ENCODE data around the gene RPH3AL. TPM values are rescaled to one million over a fixed set of nuclear protein-coding genes. Genes with fewer than 3 reads are reported as not detected.

The RPH3AL gene
- total RNA-seq, 1 donor from 2014 or later = 6.0 TPM

DNA sequence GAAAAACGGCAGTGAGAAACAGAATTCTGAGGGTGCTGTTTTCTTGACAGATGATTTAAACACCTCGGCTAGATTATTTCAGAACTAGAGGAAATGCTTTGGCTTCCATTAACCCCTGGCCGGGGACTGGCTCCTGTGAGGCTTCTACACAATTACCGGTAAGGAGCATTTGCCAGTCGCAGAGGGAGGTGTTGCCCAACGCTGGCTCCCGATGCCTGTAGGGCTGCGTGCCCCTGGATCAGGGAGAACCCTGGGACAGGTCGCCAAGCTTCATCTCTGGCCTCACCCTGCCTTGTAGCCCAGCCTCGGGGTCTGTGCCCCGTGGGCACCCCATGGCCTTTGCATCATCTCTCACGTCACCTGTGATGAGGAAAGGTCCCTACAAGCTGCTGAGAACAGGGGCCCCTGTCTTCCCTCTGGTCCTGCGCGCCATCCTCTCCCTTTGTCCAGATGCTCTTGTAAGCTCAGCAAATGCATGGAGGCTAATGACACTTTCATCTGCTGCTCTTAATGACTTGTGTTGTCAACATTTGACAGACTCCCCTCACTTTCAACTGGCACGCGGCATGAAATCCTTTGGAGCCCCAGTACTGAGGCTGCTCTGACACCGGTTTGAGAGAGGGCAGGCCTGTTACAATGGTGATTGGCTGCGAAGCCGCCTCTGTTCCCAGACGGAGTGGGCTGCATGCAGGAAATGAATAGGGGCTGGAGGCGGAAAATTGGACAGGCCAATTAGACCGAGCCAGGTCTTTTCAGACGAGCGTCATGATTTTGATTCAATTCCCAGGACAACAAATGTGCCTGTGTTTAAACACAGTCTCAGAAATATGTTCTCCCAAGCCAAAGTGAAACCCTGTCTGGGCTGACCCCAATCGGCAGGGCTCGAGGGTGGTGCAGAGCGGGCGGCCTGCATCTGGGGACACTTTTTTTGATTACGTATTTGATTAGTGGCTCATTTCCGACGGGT, 85.6 kb downstream of the RPH3AL start:
- ATAC-seq (ENCODE audit: low read depth) (no peak), DNase-seq (no peak)
- peaks cover 2% of the 10 kb centered on the region for H3K36me3 Mint-ChIP-seq (ENCODE audit: low read depth)
- TF ChIP-seq, protein P1, sequence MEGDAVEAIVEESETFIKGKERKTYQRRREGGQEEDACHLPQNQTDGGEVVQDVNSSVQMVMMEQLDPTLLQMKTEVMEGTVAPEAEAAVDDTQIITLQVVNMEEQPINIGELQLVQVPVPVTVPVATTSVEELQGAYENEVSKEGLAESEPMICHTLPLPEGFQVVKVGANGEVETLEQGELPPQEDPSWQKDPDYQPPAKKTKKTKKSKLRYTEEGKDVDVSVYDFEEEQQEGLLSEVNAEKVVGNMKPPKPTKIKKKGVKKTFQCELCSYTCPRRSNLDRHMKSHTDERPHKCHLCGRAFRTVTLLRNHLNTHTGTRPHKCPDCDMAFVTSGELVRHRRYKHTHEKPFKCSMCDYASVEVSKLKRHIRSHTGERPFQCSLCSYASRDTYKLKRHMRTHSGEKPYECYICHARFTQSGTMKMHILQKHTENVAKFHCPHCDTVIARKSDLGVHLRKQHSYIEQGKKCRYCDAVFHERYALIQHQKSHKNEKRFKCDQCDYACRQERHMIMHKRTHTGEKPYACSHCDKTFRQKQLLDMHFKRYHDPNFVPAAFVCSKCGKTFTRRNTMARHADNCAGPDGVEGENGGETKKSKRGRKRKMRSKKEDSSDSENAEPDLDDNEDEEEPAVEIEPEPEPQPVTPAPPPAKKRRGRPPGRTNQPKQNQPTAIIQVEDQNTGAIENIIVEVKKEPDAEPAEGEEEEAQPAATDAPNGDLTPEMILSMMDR (IDR thresholded peaks at IDR 0.05) = no peak
- POLR2A ChIA-PET = no interaction called here
- no peaks in the 10 kb centered on the region for H3K27me3 Mint-ChIP-seq
- H3K9me3 Mint-ChIP-seq = no peaks in the 10 kb centered on the region
- H3K4me1 Mint-ChIP-seq = no peaks in the 10 kb centered on the region
- H3K27ac Mint-ChIP-seq = no peak overlapping the region
- CTCF ChIA-PET = no interaction called here
- intact Hi-C loops (cut with micrococcal nuclease) = no loop called here
- H3K4me3 Mint-ChIP-seq = no peak overlapping the region

DNA sequence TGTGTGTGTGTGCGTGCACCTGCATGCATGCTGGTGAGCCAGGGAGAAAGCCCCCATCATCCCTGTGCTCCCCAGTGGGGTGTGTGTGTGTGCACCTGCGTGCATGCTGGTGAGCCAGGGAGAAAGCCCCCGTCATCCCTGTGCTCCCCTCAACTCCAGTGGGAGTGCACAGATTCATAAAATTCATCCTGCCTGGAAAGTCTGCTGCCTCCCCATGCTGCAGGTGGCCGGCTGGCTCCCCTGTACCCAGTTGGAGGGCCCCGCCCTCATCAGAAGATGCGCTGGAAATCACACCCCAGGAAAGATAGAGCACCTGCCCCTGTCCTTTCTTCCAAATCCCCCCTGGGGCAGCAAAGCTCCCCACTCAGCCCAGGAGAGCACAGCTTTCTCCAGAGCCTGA, 86.4 kb downstream of the RPH3AL start:
- Mint-ChIP-seq H3K4me3 (no peak overlapping the region), H3K9me3 (no peaks in the 10 kb centered on the region), H3K27ac (no peak overlapping the region), H3K4me1 (no peaks in the 10 kb centered on the region), H3K36me3 (ENCODE audit: low read depth) (peaks cover 2% of the 10 kb centered on the region), H3K27me3 (no peaks in the 10 kb centered on the region)
- ChIA-PET CTCF (no interaction called here), POLR2A (no interaction called here)
- TF ChIP-seq, protein P1 (IDR thresholded peaks at IDR 0.05) = no peak
- intact Hi-C loops (cut with micrococcal nuclease) = no loop called here
- no peak for DNase-seq
- no peak for ATAC-seq (ENCODE audit: low read depth)

DNA sequence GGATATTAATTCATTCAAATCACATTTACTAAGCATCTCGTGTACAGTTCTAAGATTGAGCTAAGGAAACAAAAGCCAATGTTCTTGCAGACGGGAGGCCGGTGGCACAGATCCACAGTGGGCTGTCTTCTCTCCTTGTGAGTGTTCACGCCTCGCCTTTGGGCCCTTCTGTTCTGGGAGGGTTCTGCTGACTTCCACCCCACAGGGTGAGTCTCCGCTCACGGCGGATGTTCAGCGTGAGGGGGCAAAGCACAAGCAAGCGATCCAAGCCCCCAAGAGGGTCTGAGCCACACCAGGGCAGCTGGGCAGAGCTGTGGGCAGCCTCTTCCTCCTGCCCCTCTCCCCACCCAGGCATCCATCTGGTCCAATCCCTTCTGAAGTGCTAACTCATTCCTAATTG, 86.9 kb downstream of the RPH3AL start:
- Mint-ChIP-seq H3K27me3 (no peaks in the 10 kb centered on the region), H3K9me3 (no peaks in the 10 kb centered on the region), H3K4me1 (no peaks in the 10 kb centered on the region), H3K4me3 (no peak overlapping the region), H3K36me3 (ENCODE audit: low read depth) (peaks cover 2% of the 10 kb centered on the region), H3K27ac (no peak overlapping the region)
- POLR2A ChIA-PET = no interaction called here
- no peak for ATAC-seq (ENCODE audit: low read depth)
- intact Hi-C loops (cut with micrococcal nuclease) = no loop called here
- DNase-seq = no peak
- TF ChIP-seq, protein P1 (IDR thresholded peaks at IDR 0.05) = no peak
- CTCF ChIA-PET = no interaction called here

DNA sequence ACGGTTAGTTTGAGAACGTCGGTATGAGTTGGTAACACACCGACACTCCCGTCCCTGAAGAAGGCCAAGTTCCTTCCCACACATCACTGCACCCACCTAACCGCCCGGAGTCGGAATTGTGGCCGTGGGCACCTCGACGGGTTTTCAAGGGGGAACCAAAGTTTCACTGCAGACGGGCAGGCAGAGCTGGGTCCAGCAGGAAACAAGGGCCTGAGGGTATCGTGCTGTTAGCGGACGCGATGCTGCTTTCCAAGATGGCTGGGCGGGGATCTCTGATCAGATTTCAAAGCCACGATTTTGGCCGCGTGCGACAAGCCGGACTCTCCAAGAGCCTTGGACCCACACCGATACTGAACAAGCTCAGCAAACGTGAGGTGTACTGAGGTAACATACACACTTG, 88.8 kb downstream of the RPH3AL start:
- CTCF ChIA-PET = no interaction called here

DNA sequence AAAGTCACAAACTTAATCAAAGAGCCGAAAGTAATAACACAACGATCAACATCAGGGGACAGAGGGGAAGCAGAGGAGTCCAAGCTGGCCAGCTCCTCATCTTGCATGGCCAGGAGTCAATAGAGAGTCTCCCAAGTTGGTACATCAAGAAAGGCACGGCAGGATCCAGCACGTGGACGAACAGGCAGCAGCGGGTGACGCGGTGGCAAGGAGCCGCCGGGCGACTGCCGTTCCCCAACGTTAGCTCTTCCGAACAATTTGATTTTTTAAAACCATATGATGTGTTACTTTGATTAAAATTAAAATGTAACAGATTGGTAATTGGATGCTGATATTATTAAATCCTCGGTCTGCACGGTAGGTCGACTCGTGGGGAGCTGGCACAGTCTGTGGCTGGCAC, 89.3 kb downstream of the RPH3AL start:
- no peak overlapping the region for H3K4me3 Mint-ChIP-seq
- ChIA-PET CTCF (no interaction called here), POLR2A (no interaction called here)
- TF ChIP-seq, protein P1 (IDR thresholded peaks at IDR 0.05) = no peak
- intact Hi-C loops (cut with micrococcal nuclease) = no loop called here
- H3K27me3 Mint-ChIP-seq = peaks cover 2% of the 10 kb centered on the region
- ATAC-seq (ENCODE audit: low read depth) (no peak), DNase-seq (no peak)
- no peaks in the 10 kb centered on the region for H3K4me1 Mint-ChIP-seq
- H3K36me3 Mint-ChIP-seq (ENCODE audit: low read depth) = peaks cover 2% of the 10 kb centered on the region
- H3K9me3 Mint-ChIP-seq = no peaks in the 10 kb centered on the region
- H3K27ac Mint-ChIP-seq = no peak overlapping the region

More for the DNA sequence above, 88.8 kb downstream of the RPH3AL start:
- Mint-ChIP-seq H3K27ac (no peak overlapping the region), H3K4me3 (no peak overlapping the region), H3K36me3 (ENCODE audit: low read depth) (peaks cover 2% of the 10 kb centered on the region), H3K4me1 (no peaks in the 10 kb centered on the region), H3K9me3 (no peaks in the 10 kb centered on the region), H3K27me3 (peaks cover 2% of the 10 kb centered on the region)
- DNase-seq = no peak
- POLR2A ChIA-PET = no interaction called here
- intact Hi-C loops (cut with micrococcal nuclease) = no loop called here
- ATAC-seq (ENCODE audit: low read depth) = no peak
- TF ChIP-seq, protein P1 (IDR thresholded peaks at IDR 0.05) = no peak

Data from activated B cell treated with CpG ODN at 0.5 μM for 24 hours (primary cell).